H7 (cell line): Measurements from ENCODE around the gene CAT. TPM values are rescaled to one million over a fixed set of nuclear protein-coding genes. Genes with fewer than 3 reads are reported as not detected.
A peak's percentile ranks its signal among the peaks of the same experiment; 100 is the strongest.

Source experiments
- DNase-seq: peaks from one replicate; pipeline ENCODE4 v3.0.0; 2012
- H3K27me3 ChIP-seq: 2 replicates; pipeline ENCODE4 v1.6.0; 2011; ENCODE audit warnings: mild to moderate bottlenecking, low read length; ENCODE audit not compliant: control insufficient read depth, insufficient read depth
- H3K36me3 ChIP-seq: replicated peaks from 2 replicates; pipeline ENCODE4 v1.5.1; 2011; ENCODE audit warnings: low read length; ENCODE audit not compliant: control insufficient read depth, insufficient read depth
- H3K4me3 ChIP-seq: 2 replicates; pipeline ENCODE4 v1.5.1; 2011; ENCODE audit warnings: low read depth, mild to moderate bottlenecking, control low read depth, low read length, moderate library complexity; ENCODE audit not compliant: insufficient read depth
- total RNA-seq: library from RNA; depleted of rRNA; stranded (reverse); fragments of >200 nt; shearing (Covaris generic); gene quantifications from 2 replicates; pipeline ENCODE4 v1.2.3, GENCODE V29; 2014; rRNA removed

CAT gene
- total RNA-seq, 1 experiment from 2014 or later, result not detected

DNA sequence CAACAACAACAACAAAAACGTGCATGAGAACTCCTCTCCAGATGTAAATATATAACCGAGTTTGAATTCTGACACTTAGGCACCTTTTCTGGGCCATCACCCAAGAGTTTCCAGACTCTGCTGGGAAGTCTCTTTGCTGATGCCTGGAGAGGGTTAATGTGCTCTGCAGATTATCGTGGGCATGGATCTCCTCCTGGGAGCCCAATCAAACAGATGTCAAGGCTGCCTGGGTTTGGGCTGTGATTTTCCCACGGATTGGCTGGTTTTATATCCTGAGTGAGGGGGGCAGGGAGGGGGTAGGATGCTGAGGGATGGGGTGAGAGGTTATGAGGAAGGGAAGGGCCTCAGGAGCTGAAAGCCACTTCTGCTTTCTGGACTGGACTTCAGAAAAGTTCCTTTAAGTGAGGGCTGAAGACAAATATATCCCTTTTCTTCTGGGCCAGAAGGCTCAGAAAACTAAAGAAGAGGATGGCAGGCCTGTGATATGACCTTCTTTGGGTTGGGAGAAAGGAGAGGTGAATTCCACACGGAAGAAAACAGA is 70.7 kb downstream of the CAT start:
- H3K4me3 ChIP-seq, result no peak overlapping the region
- no peaks in the 10 kb centered on the region for H3K36me3 ChIP-seq
- DNase-seq, result no peak
- H3K27me3 ChIP-seq, result no peaks in the 10 kb centered on the region

DNA sequence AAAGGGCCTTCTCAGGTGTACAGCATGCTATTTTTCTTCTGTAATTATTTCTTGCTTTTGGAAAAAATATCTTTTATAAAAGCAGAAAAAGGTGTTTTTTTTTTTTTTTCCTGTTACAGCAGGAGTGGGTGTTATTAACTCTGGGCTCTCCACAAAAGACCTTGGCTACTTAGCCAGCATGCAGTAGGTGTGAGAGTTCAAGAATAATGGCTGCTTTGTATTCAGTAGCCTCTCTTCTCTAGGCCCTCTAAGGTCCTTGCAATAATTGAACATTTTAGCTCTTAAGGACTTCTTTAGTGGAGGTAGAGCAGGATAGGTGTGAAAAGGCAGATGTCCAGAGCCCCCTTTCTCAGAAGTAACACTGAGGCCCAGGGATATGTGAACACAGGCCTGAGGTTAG is 71.5 kb downstream of the CAT start:
- no peaks in the 10 kb centered on the region for H3K36me3 ChIP-seq
- no peak overlapping the region for H3K4me3 ChIP-seq
- DNase-seq, result no peak
- no peaks in the 10 kb centered on the region for H3K27me3 ChIP-seq

DNA sequence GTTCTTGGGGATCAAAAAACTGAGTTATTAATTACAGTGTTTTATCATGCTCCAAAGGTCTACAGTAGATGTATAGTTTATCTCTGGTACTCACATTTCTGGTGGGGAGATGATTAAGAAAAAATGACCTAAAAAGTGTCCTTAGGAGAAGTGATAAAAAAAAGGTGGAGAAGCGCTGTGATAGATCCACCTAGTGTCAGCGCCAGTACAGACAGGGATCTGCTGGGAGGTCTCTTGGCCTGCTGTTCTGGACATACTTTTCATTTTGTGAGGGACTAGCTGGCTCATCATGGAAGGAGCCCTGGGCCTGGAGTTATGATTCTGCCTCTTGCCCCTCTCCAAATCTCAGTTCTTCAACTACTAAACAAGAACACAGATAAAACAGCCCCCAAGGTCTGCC is 71.9 kb downstream of the CAT start:
- Histone ChIP-seq H3K27me3 (no peaks in the 10 kb centered on the region), H3K4me3 (no peak overlapping the region), H3K36me3 (no peaks in the 10 kb centered on the region)
- no peak for DNase-seq

DNA sequence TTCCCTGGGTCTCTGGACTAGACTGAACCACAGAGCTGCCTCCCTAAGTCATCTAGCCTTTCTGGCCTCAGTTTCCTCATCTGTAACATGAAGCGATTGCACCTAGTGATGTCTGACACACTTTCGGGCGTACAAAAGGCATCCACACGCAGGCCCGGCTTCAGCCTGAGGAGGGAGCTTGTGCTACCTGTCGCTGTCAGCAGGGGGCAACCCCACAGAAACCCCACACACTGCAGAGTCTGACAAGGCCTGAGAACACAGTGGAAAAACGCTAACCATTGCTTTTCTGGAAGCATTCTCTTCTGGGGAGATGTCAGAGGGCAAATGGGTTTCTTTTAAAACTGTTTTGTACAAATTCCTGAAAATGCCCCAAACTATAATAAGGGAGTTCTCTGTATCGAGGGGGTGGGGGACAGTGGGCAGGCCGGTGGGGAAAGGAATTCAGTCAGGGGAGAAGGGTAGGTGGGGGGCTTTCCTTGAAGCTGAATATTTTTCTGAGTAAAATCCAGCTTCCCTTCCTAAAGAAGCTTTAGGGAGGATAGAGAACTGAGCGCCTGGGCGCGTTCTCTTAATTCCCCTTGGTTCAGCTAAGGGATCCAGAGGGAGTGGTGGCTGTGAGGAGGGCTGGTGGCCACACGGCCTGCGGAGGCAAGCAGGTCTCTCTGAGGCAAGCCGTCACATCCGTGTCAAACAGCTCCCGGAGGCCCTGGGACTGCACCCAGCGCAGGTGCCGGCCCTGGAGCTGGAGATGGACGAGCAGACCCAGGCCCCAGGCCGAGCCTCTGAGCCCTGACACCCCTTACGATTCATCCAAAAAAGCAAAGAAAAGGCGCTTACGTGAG is 74.3 kb downstream of the CAT start:
- DNase-seq, result peak; percentile 82
- Histone ChIP-seq H3K4me3 (no peak overlapping the region), H3K36me3 (no peaks in the 10 kb centered on the region), H3K27me3 (no peaks in the 10 kb centered on the region)

DNA sequence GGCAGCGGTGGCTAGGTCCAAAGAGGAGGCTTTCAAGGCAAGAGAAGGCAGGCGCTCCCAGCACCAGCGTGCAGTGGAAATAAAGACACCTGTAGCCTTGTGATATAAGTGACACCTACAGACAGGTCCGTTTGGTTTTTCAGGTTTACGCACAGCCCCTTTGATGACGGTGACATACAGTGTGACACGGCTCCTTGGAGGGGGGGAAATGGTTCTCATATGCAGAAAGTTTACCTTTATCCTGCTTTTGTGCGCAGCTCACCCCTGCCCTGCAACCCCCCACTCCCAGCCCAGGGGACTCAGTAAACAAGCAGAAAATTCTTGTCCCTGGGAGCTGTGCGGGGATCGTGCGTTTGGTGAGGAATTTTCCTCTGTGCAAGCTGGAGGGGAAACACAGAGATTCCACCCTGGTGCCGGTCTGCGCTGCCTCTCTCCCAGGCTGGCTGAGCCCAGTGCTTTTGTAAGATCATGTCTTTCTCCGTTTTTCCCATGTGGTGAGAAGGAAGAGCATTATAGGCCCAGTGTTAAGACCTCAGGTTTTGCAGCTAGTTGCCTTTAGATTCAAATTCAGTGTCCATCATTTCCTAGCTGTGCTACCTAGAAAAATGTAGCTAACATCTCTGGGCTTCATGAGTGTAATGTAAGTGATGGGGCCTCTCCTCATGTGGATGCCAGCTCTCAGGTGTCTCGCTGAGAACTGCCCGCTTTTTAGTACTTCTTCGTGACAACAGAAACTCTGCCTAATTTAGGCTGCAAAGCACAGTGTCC is 75.1 kb downstream of the CAT start, which contains the start of gene ELF5:
ELF5 (minus strand) TSS at position 113 of the 768 bp plus-strand sequence. CDS start 8,045 bp downstream, outside the sequence.
- Histone ChIP-seq H3K4me3 (no peak within 1 kb of the TSS), H3K36me3 (no peaks in the 10 kb centered on the region), H3K27me3 (no peaks in the 10 kb centered on the region)
- DNase-seq, result no peak

DNA sequence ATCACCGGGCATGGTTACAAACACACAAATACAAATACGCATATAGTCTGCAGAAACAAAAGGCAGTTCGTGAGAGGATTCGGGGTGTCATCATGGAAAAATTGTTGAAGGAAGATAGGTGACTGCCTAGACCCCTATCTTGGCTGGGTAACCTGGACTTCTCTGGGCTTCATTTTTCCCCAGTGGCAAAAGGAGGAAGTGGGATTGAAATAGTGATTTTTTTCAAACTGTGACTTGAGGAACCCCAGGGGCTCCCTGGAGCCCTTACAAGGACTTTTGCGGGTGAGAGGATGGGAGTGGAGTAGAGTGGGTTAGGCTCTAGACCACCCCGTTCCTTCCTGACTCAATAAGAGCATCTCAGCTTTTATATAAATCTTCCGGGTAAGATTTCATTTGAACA is 75.9 kb downstream of the CAT start:
- H3K27me3 ChIP-seq, result no peaks in the 10 kb centered on the region
- H3K36me3 ChIP-seq, result no peaks in the 10 kb centered on the region
- no peak for DNase-seq
- H3K4me3 ChIP-seq, result no peak overlapping the region

DNA sequence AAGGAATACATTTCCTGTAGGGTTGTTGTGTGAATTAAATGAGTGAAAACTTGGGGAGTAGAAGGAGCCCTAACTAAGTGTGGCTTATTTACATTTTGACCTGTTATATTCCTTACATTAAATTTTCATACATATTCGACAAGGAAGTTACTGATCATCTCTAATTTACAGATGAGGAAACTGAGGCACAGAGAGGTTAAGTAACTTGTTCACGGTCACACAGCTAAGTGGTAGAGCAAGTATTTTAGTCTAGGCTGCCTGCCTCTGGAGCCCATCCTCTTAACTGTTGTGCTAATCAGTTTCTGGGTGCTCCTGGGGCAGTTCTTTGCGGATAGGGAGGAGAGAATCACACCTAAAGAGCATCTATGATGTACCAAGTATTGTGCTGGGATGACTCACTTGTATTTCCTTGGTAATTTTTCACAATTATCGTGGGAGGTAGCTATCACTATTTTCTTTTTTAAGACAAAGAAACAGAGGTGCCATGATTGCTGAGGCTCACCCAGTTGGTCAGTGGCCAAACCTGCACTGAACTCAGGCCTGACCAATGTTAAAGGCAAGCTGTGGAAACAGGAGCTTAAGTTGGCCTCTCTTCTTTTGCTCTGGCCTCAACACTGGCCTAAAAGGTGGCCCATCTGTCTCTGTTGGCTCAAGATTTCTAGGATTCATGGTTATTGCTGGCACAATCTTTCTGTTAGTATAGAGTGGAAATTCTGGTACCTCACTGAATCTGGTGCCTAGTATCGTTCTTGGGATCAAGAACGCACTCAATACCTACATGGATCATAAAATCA is 77.7 kb downstream of the CAT start:
- DNase-seq, result no peak
- Histone ChIP-seq H3K4me3 (no peak overlapping the region), H3K36me3 (no peaks in the 10 kb centered on the region), H3K27me3 (no peaks in the 10 kb centered on the region)

DNA sequence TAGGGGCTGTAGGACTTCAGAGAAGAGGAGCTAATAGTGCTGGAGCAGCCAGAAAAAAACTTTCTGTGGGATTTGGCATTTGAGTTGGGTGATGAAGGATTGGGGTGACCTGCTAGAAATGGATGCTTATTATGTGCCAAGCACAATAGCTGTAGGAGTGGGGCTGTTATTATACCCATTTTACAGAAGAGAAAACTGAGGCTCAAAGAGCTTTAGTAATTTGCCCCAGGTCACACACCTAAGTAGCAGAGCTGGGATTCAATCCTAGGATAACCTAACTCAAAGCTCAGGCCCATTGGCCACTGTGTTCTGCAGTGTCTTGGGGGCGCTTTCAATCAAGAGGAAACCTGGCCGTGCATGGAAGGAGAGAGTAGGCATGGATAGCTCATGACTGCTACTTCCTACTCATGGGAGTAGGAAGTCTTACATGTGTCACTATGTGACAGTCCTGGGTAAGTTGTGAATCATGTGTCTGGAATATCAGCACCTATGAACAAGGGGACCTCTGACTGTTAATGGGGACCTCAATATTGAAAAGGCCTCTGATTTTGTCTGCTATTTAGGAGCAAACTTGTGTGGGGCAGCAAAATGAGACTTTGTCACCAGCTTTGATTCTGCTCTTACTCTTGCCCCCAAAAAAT is 81.0 kb downstream of the CAT start:
- Histone ChIP-seq H3K27me3 (no peaks in the 10 kb centered on the region), H3K36me3 (no peaks in the 10 kb centered on the region), H3K4me3 (no peak overlapping the region)
- no peak for DNase-seq

DNA sequence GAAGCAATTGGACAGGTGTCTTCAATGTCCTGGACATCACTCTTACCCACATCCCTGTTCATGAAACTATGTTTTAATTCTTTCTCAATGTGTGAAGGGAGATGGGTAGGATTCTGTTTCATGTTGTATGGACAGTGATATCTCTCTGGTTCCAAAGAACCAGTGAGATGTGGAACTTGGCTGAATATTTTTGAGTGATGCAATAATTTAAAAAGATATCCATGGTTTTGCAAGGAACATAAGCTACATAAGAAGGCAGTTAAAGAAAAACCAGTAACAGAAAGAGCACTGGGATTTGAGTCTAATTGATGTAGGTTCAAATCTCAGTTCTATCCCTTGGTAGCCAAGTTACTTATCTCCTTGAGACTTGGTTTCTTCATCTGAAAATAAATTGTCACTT is 82.5 kb downstream of the CAT start:
- no peaks in the 10 kb centered on the region for H3K36me3 ChIP-seq
- no peak for DNase-seq

More for the DNA sequence above, 82.5 kb downstream of the CAT start:
- H3K4me3 ChIP-seq, result no peak overlapping the region
- no peaks in the 10 kb centered on the region for H3K27me3 ChIP-seq

Other genes starting within 250 kb of the CAT start
- 9.3 and 12.2 TPM in 2 replicates for gene ABTB2, start 80.9 kb upstream of the CAT start, total RNA-seq
- not detected in 2 replicates for gene ELF5, start 74.9 kb downstream of the CAT start, total RNA-seq
- gene EHF, start 182.2 kb downstream of the CAT start, total RNA-seq, result 1.4 TPM in 1 of 2 replicates, not detected in the other